Activated T-helper 17 cell treated with anti-CD3 and anti-CD28 coated beads, Interleukin-2, amount 50 U/mL, for 72 hours (primary cell): Measurements from ENCODE around the gene KL. TPM values are rescaled to one million over a fixed set of nuclear protein-coding genes. Genes with fewer than 3 reads are reported as not detected.
A peak's percentile ranks its signal among the peaks of the same experiment; 100 is the strongest.

Source experiments
- ATAC-seq: fragments of 150-1000 bp; cut with Tn5 transposase; replicated peaks from 2 replicates; pipeline ENCODE4 v1.10.0; 2021; ENCODE audit warnings: mild to moderate bottlenecking, moderate library complexity
- H3K27ac Mint-ChIP-seq: one replicate; pipeline ENCODE4 v1.8.0; 2022; ENCODE audit warnings: mixed read lengths
- H3K27me3 Mint-ChIP-seq: one replicate; pipeline ENCODE4 v1.8.0; 2022; ENCODE audit warnings: mixed read lengths
- H3K36me3 Mint-ChIP-seq: one replicate; pipeline ENCODE4 v1.8.0; 2022; ENCODE audit warnings: low read depth, mild to moderate bottlenecking, mixed read lengths
- H3K4me1 Mint-ChIP-seq: one replicate; pipeline ENCODE4 v1.8.0; 2022; ENCODE audit warnings: mixed read lengths
- H3K4me3 Mint-ChIP-seq: one replicate; pipeline ENCODE4 v1.8.0; 2022; ENCODE audit warnings: mild to moderate bottlenecking, mixed read lengths
- H3K9me3 Mint-ChIP-seq: one replicate; pipeline ENCODE4 v1.8.0; 2022; ENCODE audit warnings: mixed read lengths
- total RNA-seq, 2 donors: library from RNA; stranded (reverse); gene quantifications; one replicate each; pipeline ENCODE4 v1.2.3, GENCODE V29; 2022

The KL gene
- total RNA-seq, 2 donors from 2014 or later: 0.08 TPM; not detected in 1

DNA sequence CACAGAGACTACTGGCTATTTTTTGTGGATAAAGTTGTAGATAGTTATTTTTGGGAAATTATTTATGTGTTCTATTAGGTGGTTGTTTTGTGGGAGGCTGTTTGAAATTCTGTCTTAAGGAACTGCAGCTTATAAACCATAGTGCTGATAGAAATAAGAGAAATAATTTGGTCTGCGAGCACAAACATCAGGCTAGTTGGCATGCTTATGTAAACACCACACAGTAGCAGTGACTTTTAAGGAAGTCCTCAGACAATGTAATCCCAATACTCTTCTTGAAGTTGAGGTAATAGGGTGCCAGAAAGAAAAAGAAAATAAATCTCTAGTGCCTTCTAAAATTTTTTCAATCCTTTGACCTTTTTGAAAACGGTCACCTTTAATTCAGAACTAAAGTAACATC, 23.9 kb downstream of the KL start:
- Mint-ChIP-seq H3K36me3 (no peaks in the 10 kb centered on the region), H3K27me3 (peaks cover 19% of the 10 kb centered on the region), H3K27ac (no peak overlapping the region), H3K4me1 (no peaks in the 10 kb centered on the region), H3K9me3 (no peaks in the 10 kb centered on the region), H3K4me3 (no peak overlapping the region)
- no peak for ATAC-seq

DNA sequence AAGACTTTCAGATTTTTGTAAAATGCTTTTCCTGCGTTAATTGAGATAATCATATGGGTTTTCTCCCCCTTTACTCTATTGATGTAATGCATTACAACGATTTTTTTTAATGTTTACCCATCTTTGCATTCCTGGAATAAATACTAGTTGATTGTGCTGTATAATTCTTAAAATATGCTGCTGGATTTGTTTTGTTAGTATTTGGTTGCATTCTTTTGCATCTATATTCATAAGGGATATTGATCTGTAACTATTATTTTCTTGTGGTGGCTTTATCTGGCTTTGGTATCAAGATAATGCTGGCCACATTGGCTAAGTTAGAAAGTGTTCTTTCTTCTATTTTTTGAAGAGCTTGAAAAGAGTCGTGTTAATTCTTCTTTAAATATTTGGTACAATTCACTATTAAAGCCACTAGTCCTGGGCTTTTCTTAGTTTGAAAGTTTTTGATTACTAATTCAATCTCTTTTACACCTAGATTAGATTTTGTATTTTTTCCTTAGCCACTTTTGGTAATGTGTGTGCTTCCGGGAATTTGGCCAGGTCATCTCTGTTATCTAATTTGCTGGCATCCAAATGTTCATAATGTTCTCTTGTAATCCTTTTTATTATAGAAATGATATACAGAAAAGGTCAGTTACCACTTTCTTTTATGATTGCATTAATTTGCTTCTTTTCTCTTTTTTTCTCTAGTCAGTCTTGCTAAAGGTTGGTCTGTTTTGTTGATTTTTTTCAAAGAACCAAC, 29.8 kb downstream of the KL start:
- Mint-ChIP-seq H3K4me3 (no peak overlapping the region), H3K9me3 (no peaks in the 10 kb centered on the region), H3K4me1 (no peaks in the 10 kb centered on the region), H3K36me3 (no peaks in the 10 kb centered on the region), H3K27ac (no peak overlapping the region), H3K27me3 (peaks cover 32% of the 10 kb centered on the region)
- no peak for ATAC-seq

DNA sequence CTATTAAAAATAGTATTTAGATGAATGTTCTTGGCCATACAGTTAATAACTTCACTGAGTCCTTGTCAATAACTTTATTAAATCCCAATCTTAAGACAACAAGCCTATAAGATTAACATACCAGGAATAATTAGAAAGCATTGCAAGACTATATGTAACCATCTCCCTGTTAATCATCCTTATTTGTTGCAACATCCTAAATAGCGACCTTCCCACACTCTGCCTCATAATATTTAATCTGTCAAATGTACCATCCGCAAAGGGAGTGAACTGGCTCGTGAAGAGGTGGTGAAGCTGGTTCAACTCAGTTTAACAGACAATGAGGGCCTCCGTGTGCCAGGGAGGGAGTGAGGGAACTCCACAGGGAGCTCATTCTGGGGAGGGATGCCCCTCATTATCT, 33.9 kb downstream of the KL start:
- Mint-ChIP-seq H3K4me3 (no peak overlapping the region), H3K27me3 (peaks cover 23% of the 10 kb centered on the region), H3K9me3 (no peaks in the 10 kb centered on the region), H3K27ac (no peak overlapping the region), H3K4me1 (no peaks in the 10 kb centered on the region), H3K36me3 (no peaks in the 10 kb centered on the region)
- no peak for ATAC-seq

- Mint-ChIP-seq H3K36me3 (no peaks in the 10 kb centered on the region), H3K27me3 (peaks cover 26% of the 10 kb centered on the region)
- ATAC-seq: no peak
Observed at GRCh38 chr13:33051632-33052031, 35.4 kb downstream of the KL start.

DNA sequence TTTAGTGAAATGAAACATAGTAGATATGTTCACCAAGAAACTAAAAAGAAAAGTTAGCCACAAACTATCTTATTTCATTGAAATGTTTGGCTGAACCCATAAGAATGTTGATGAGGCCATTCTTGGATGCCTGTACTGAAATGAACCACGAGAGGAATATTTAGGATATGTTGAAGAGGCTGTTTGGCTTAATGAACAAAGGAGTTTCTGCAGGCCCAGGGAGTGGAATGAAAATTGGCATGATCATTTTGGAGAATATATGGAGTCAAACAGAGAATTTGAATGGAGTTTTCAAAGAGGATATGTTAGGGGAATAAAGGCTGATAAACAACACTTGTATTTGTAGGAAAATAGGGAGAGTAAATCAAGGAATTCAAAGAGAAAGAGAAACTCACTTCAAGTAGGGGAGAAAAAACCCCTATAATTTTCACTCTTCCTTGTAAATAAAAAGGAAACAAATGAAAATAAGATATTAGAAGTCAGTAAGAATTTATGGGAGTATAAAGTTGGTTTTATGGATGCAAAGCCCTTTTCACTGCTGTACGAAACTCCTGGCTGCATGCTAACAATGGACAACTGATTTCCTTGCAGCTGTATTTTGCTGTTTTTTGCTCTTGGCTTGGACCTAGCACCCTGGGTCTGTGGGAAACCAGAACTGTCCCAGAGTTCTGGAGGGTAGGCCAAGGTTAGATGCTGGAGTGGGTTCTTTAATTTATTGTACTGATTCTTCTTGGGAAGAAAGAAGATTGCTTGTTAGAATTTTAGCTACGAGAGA, 36.5 kb downstream of the KL start:
- H3K27ac Mint-ChIP-seq: no peak overlapping the region
- no peaks in the 10 kb centered on the region for H3K36me3 Mint-ChIP-seq
- no peaks in the 10 kb centered on the region for H3K9me3 Mint-ChIP-seq
- H3K27me3 Mint-ChIP-seq: peaks cover 22% of the 10 kb centered on the region
- no peak for ATAC-seq
- H3K4me3 Mint-ChIP-seq: no peak overlapping the region
- no peaks in the 10 kb centered on the region for H3K4me1 Mint-ChIP-seq

More at GRCh38 chr13:33051632-33052031, 35.4 kb downstream of the KL start:
- Mint-ChIP-seq H3K27ac (no peak overlapping the region), H3K9me3 (no peaks in the 10 kb centered on the region), H3K4me3 (no peak overlapping the region), H3K4me1 (no peaks in the 10 kb centered on the region)

DNA sequence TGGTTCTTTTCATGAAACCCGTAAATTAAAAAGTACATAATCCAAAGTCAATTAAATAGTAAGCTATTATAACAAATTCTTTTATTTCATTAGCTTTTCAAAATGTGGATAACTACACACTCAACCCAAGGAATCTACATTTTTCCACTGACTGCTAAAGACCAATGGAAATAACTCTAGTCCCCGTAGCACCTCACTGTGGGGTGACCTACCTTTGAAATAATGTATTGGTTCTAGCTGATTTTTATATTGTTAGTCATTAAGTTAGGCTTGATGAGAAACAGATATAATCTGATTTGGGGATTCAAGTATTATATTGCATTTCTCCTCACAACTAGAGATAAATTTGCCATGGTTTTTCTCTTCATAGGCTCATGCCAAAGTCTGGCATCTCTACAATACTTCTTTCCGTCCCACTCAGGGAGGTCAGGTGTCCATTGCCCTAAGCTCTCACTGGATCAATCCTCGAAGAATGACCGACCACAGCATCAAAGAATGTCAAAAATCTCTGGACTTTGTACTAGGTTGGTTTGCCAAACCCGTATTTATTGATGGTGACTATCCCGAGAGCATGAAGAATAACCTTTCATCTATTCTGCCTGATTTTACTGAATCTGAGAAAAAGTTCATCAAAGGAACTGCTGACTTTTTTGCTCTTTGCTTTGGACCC, 37.3 kb downstream of the KL start:
- no peak overlapping the region for H3K4me3 Mint-ChIP-seq
- no peak overlapping the region for H3K27ac Mint-ChIP-seq
- H3K27me3 Mint-ChIP-seq: peaks cover 15% of the 10 kb centered on the region
- no peak for ATAC-seq
- no peaks in the 10 kb centered on the region for H3K4me1 Mint-ChIP-seq
- H3K9me3 Mint-ChIP-seq: no peaks in the 10 kb centered on the region
- no peaks in the 10 kb centered on the region for H3K36me3 Mint-ChIP-seq

- Mint-ChIP-seq H3K27me3 (peaks cover 4% of the 10 kb centered on the region), H3K9me3 (no peaks in the 10 kb centered on the region), H3K27ac (no peak overlapping the region), H3K4me1 (no peaks in the 10 kb centered on the region), H3K36me3 (no peaks in the 10 kb centered on the region), H3K4me3 (no peak overlapping the region)
- ATAC-seq: no peak
Observed at GRCh38 chr13:33057019-33057780, 41.0 kb downstream of the KL start.

DNA sequence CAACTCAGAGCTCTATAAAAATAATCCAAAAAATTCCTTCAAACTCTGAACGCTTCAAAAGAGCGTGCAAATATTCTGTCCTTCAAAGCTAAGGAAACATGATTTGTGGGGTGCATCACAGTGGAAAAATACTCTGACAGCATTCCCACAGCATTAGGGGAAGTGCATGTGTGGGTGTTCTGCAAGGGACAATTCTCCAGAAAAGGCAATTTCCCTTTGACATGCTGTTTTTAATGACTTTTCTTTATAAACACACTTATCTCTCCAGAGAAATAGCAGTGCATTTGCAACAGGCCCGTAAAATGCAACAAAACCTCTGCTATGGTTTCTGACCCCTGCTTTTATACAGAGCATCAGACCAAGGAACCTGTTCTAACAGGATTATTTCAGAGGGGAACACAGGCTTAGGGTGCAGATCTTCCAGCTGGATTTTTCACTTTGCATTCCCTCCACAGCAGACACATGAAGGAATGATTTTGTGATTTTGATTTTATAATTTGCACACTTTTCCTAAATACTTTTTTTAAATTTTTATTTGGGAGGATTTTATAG, 42.6 kb downstream of the KL start:
- no peak for ATAC-seq
- Mint-ChIP-seq H3K4me1 (no peaks in the 10 kb centered on the region), H3K27me3 (peaks cover 12% of the 10 kb centered on the region), H3K9me3 (no peaks in the 10 kb centered on the region), H3K4me3 (no peak overlapping the region), H3K36me3 (no peaks in the 10 kb centered on the region), H3K27ac (no peak overlapping the region)

DNA sequence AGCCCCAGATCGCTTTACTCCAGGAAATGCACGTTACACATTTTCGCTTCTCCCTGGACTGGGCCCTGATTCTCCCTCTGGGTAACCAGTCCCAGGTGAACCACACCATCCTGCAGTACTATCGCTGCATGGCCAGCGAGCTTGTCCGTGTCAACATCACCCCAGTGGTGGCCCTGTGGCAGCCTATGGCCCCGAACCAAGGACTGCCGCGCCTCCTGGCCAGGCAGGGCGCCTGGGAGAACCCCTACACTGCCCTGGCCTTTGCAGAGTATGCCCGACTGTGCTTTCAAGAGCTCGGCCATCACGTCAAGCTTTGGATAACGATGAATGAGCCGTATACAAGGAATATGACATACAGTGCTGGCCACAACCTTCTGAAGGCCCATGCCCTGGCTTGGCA, 44.6 kb downstream of the KL start:
- ATAC-seq: no peak
- no peaks in the 10 kb centered on the region for H3K9me3 Mint-ChIP-seq
- H3K36me3 Mint-ChIP-seq: no peaks in the 10 kb centered on the region
- peaks cover 11% of the 10 kb centered on the region for H3K27me3 Mint-ChIP-seq
- H3K27ac Mint-ChIP-seq: no peak overlapping the region
- H3K4me3 Mint-ChIP-seq: no peak overlapping the region
- H3K4me1 Mint-ChIP-seq: no peaks in the 10 kb centered on the region

- H3K27me3 Mint-ChIP-seq: peaks cover 7% of the 10 kb centered on the region
- H3K27ac Mint-ChIP-seq: no peak overlapping the region
- no peaks in the 10 kb centered on the region for H3K36me3 Mint-ChIP-seq
- no peak for ATAC-seq
- no peaks in the 10 kb centered on the region for H3K9me3 Mint-ChIP-seq
- H3K4me3 Mint-ChIP-seq: no peak overlapping the region
- no peaks in the 10 kb centered on the region for H3K4me1 Mint-ChIP-seq
Observed at GRCh38 chr13:33066329-33066728, 50.1 kb downstream of the KL start.

GRCh38 chr13:33069365-33069764, 53.1 kb downstream of the KL start:
- Mint-ChIP-seq H3K4me3 (no peak overlapping the region), H3K27ac (no peak overlapping the region), H3K27me3 (no peaks in the 10 kb centered on the region), H3K4me1 (no peaks in the 10 kb centered on the region), H3K9me3 (no peaks in the 10 kb centered on the region), H3K36me3 (no peaks in the 10 kb centered on the region)
- no peak for ATAC-seq

GRCh38 chr13:33070713-33071112, 54.5 kb downstream of the KL start:
- no peaks in the 10 kb centered on the region for H3K27me3 Mint-ChIP-seq
- ATAC-seq: peak; percentile 64
- H3K36me3 Mint-ChIP-seq: no peaks in the 10 kb centered on the region
- no peaks in the 10 kb centered on the region for H3K9me3 Mint-ChIP-seq
- H3K4me1 Mint-ChIP-seq: no peaks in the 10 kb centered on the region
- H3K4me3 Mint-ChIP-seq: no peak overlapping the region
- no peak overlapping the region for H3K27ac Mint-ChIP-seq

GRCh38 chr13:33072282-33072681, 56.1 kb downstream of the KL start:
- no peak overlapping the region for H3K4me3 Mint-ChIP-seq
- H3K9me3 Mint-ChIP-seq: no peaks in the 10 kb centered on the region
- no peaks in the 10 kb centered on the region for H3K36me3 Mint-ChIP-seq
- H3K27me3 Mint-ChIP-seq: no peaks in the 10 kb centered on the region
- H3K27ac Mint-ChIP-seq: no peak overlapping the region
- ATAC-seq: peak; percentile 59
- H3K4me1 Mint-ChIP-seq: no peaks in the 10 kb centered on the region

DNA sequence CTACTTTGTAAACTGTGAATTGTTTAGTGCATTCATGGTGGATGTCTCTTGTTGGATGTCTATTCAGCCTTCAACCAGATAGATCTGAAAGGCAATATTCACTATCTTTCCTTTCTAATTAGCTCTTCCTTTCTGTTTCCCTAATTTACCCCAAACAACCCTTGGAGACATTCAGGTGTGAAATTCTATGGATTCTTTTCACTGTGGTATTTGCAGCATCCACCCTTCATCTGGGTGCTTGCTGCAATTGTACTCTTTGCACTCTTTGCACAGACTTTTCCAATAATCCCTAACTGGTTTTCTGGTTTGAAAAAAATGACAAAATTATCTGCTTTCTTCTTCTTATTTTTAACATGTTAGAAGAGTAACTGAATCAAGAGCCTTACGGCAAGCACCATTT, 56.5 kb downstream of the KL start:
- Mint-ChIP-seq H3K4me3 (no peak overlapping the region), H3K36me3 (no peaks in the 10 kb centered on the region), H3K27ac (no peak overlapping the region), H3K9me3 (no peaks in the 10 kb centered on the region), H3K4me1 (no peaks in the 10 kb centered on the region), H3K27me3 (no peaks in the 10 kb centered on the region)
- no peak for ATAC-seq
